ENCODE results near the gene TOLLIP.

TOLLIP gene

GRCh38 chr11:1230456-1231395 is 78.7 kb downstream of the TOLLIP start:
- no peak for DNase-seq (ENCODE audit: low spot score)

- no peak for DNase-seq (ENCODE audit: low spot score)
Observed at GRCh38 chr11:1230121-1230455, 79.3 kb downstream of the TOLLIP start.

- DNase-seq (ENCODE audit: low spot score) = no peak
Observed at GRCh38 chr11:1229471-1230120, 79.8 kb downstream of the TOLLIP start.

GRCh38 chr11:1228921-1229451 is 80.4 kb downstream of the TOLLIP start:
- no peak for DNase-seq (ENCODE audit: low spot score)

GRCh38 chr11:1228101-1228821 is 81.2 kb downstream of the TOLLIP start:
- no peak for DNase-seq (ENCODE audit: low spot score)

- DNase-seq (ENCODE audit: low spot score) = no peak
Observed at GRCh38 chr11:1227551-1228100, 81.8 kb downstream of the TOLLIP start.

GRCh38 chr11:1226986-1227550 is 82.4 kb downstream of the TOLLIP start:
- DNase-seq (ENCODE audit: low spot score) = no peak

GRCh38 chr11:1226226-1226985 is 83.0 kb downstream of the TOLLIP start:
- DNase-seq (ENCODE audit: low spot score) = no peak

- no peak for DNase-seq (ENCODE audit: low spot score)
Observed at GRCh38 chr11:1225386-1226225, 83.8 kb downstream of the TOLLIP start.

- DNase-seq (ENCODE audit: low spot score) = no peak
Observed at GRCh38 chr11:1224491-1225385, 84.7 kb downstream of the TOLLIP start.

All from Ammon's horn (tissue), 1 donor.